ENCODE measurements around the gene NEB.

The NEB gene

GRCh38 chr2:151476287-151476686 is 258.0 kb downstream of the NEB start:
- no peak for DNase-seq (ENCODE audit: low read depth in 2 of 2)

- no peak for DNase-seq (ENCODE audit: low read depth in 2 of 2)
Observed at GRCh38 chr2:151475071-151475470, 259.2 kb downstream of the NEB start.

DNA sequence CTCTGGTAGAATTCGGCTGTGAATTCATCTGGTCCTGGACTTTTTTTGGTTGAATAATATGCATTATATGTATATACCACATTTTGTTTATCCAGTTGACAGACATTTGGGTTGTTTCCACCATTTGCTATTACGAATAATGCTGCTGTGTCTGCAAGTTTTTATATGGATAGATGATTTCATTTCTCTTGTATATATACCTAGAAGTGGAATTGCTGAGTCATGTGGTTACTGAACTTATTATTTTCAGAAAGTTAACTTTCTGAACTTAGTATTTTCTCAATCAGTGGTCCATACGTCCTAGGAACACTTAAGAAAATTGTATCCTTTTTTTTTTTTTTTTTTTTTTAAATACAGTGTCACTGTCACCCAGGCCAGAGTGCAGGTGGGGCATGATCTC is 261.3 kb downstream of the NEB start:
- no peak for DNase-seq (ENCODE audit: low read depth in 2 of 2)

GRCh38 chr2:151470556-151470955 is 263.7 kb downstream of the NEB start:
- DNase-seq (ENCODE audit: low read depth in 2 of 2): no peak

DNA sequence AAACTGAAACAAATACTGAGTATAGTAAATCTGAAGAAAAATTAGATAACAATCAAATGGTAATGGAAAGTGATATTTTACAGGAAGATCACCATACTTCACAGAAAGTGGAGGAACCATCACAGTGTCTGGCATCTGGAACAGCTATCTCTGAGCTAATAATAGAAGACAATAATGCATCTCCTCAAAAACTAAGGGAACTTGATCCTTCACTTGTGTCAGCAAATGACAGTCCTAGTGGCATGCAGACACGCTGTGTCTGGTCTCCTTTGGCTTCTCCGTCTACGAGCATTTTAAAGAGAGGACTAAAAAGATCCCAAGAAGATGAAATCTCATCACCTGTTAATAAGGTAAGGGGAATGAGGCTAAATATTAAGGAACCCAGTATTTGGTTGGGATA is 268.5 kb downstream of the NEB start:
- DNase-seq (ENCODE audit: low read depth in 2 of 2): no peak

- DNase-seq (ENCODE audit: low read depth in 2 of 2): no peak
Observed at GRCh38 chr2:151459358-151459757, 274.9 kb downstream of the NEB start.

DNA sequence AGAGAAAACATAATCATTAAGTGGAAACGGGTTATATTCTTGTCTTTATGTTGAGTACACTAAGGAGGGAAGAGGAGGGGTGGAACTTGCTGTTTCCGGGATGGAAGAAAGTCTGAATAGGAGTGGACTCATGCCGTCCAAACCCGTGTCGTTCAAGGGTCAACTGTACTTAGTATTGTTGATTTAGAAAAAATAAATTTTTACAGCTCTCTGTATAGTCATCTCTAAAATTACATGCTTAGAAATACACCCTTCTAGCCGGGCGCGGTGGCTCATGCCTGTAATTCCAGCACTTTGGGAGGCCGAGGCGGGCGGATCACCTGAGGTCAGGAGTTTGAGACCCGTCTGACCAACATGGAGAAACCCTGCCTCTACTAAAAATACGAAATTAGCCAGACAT is 295.1 kb downstream of the NEB start:
- DNase-seq (ENCODE audit: low read depth in 2 of 2): no peak

GRCh38 chr2:151438506-151438905 is 295.8 kb downstream of the NEB start:
- no peak for DNase-seq (ENCODE audit: low read depth in 2 of 2)

GRCh38 chr2:151437630-151438029 is 296.6 kb downstream of the NEB start:
- DNase-seq (ENCODE audit: low read depth in 2 of 2): peak in 1 of 2 donors; percentile 18

All from stimulated activated CD4-positive, alpha-beta T cell treated with anti-CD3 and anti-CD28 coated beads, Interleukin-1b, Interleukin-23, amount 100 ng/mL, for 4 hours (primary cell).